ENCODE data around the gene CYP4F3.
"Not testable (repeated sequence)": the region's sequence is repeated elsewhere in the genome, so short reads cannot be mapped to it uniquely, and the experiment has no call there.

CYP4F3 gene

GRCh38 chr19:15671237-15671821 is 30.6 kb downstream of the CYP4F3 start:
- no peak for DNase-seq

GRCh38 chr19:15671891-15672579 is 31.3 kb downstream of the CYP4F3 start:
- DNase-seq = no peak

DNA sequence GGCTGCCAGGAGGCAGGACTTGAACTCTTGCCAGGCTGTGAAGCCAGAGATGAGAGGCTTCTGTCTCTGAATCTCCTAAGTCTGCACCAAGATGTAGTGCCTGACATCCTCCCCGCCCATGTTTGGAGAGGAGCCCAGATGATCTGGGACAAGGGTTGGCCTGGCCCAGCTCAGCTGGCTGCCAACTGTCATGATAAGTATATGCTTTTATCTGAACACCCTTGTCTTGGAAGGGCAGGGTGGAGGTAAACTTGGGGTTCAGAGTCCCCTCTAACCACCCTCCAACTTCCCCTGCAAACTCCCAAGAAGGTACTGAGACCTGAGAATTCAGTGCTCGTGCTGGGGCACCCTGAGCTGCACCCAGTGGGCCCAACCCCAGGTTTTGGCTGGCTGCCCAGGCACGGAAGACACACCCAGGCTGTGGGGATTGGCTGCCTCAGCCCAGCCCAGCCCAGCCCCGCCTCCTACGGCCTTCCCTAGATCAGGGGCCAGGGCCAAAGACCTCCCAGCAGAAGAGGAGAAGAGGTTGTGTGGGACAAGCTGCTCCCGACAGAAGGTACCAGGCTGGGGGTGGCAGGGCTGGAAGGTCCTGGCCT is 32.0 kb downstream of the CYP4F3 start, which contains the start of gene CYP4F12:
Gene CYP4F12, plus strand, starts transcription at position 508 of the 596 bp plus-strand sequence. CDS start 443 bp downstream, outside the sequence.
- no peak for DNase-seq

- DNase-seq = no peak
These were observed 32.5 kb downstream of the CYP4F3 start for GRCh38 chr19:15673176-15673654.

DNA sequence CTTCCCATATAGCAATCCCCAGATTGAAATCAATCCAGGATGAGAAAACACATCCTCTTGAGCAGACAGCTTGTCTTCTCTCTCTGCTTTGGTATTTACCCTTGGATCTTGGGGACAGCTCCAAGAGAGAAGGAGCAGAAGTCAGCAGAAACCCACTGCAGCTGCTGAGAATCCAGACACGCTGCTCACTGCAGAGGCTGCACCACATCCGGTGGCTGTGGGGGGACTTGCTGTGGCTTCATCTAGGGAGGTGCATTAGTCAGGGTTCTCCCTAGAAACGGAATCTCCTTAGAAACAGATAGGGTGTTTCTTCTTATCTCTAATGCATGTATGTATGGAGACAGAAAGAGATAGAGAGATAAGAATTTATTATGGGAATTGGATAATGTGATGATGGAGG is 34.9 kb downstream of the CYP4F3 start:
- DNase-seq = no peak

DNA sequence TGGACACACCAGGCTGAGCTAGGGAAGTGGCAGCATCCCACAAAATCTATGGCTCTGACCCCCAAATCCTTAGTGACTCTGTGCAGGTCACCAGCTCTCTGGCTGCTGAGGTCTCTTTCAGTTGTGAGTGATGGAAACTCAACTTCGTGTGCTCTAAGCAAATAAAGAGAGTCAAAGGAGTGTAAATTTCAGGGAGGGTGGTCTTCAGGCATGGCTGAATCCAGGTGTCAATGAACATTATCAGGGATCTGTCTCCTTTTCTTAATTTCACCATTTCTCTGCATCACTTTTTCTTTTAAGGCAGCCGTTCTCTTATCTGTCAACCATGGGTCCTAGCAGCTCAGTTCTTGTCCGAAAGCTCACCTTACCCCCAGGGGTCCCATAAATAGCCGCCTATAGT is 38.4 kb downstream of the CYP4F3 start:
- DNase-seq = no peak

- not testable (repeated sequence) for DNase-seq
These were observed 39.2 kb downstream of the CYP4F3 start for GRCh38 chr19:15679865-15680264.

GRCh38 chr19:15680478-15681322 is 40.0 kb downstream of the CYP4F3 start:
- no peak for DNase-seq

GRCh38 chr19:15683411-15683810 is 42.7 kb downstream of the CYP4F3 start:
- DNase-seq = no peak

- DNase-seq = no peak
These were observed 44.1 kb downstream of the CYP4F3 start for GRCh38 chr19:15684828-15685227.

DNA sequence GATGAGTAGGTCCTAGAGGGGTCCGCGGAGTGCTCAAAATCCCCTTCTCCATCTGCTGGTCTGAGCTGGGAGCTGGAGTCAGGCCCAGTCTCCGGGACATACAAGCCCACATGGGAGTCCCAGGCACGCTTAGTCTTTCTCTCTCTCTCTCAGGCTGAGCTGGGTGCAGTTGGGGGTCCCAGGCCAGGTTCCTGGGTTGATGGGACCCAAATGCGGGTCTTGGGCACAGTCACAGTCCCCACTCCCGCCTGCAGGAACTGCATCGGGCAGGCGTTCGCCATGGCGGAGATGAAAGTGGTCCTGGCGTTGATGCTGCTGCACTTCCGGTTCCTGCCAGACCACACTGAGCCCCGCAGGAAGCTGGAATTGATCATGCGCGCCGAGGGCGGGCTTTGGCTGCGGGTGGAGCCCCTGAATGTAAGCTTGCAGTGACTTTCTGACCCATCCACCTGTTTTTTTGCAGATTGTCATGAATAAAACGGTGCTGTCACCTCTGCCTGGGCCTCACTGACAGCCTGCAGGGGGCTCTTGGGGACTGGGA is 56.0 kb downstream of the CYP4F3 start:
- no peak for DNase-seq

DNA sequence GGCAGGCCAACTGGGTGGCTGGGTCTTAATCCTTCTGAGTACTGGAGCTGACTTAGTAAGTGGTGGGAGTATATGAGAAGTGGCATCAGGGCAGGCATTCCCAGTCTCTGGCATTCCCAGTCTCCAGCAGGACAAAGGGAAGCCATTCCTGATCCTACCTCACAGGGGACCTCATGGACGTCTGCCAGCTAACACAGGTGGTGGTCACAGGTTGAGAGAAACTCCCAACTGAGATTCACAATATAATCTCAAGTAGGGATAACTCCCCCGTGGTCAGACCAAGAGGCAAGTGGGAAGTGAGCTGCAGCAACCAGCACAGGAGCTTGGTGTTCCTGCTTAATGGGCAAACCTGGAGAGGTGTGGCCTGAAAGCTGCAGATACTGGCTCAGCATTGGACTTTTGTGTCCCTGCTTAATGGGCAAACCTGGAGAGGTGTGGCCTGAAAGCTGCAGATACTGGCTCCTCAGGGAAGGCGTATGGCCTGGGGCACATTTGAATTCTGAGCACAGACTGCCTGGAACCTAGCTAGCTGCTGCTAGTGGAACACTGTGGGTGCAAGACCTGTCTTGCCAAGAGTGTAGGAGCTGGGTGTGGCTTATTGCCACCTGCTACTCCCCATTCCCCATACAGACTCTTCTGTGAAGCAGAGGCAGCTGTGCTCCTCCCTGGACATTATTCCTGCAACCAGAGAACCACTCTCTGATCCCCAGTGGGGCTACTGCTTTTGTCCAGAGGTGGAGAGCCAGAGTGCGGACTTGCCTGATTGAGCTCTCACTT is 61.2 kb downstream of the CYP4F3 start:
- DNase-seq = no peak

DNA sequence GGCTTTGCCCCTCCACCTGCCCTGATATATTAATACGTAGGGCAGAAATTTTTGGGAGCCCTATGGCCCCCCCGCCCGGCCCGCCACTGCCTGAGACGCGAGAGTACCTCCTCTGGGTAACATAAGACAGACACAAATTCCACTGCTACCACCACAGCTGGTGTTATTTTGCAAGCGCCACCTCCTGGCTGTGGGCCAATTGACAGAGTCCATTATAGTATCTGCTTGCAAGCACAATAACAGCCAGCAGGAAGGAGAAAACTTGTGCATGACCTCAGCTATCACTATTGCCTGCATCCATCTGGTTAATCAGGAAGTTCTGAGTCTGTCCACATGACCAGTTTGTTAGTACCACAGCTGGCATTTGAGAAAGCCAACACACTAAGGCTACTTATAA is 61.8 kb downstream of the CYP4F3 start:
- DNase-seq = no peak

All from activated CD4-positive, CD25-positive, alpha-beta regulatory T cell treated with anti-CD3 and anti-CD28 coated beads, Interleukin-2, amount 50 U/mL, for 72 hours (primary cell).